NT2/D1 (cell line): ENCODE results near the gene MEF2B.

Experiments used
- DNase-seq: peaks from one replicate; pipeline ENCODE4 v3.0.0-alpha.2; 2011; ENCODE audit warnings: low read depth, low spot score
- H3K27me3 ChIP-seq: 2 replicates; pipeline ENCODE4 v1.6.0; 2011; ENCODE audit warnings: mild to moderate bottlenecking; ENCODE audit not compliant: insufficient read length, insufficient read depth
- H3K36me3 ChIP-seq: 2 replicates; pipeline ENCODE4 v1.6.1; 2011; ENCODE audit warnings: mild to moderate bottlenecking, low read length, mixed read lengths; ENCODE audit not compliant: insufficient read depth, insufficient read length
- H3K4me1 ChIP-seq: 2 replicates; pipeline ENCODE4 v1.5.1; 2011; ENCODE audit not compliant: insufficient read depth, insufficient read length
- H3K4me3 ChIP-seq: 2 replicates; pipeline ENCODE4 v1.5.1; 2011; ENCODE audit warnings: low read depth; ENCODE audit not compliant: insufficient read length
- H3K9ac ChIP-seq: 2 replicates; pipeline ENCODE4 v1.6.0; 2011; ENCODE audit warnings: low read depth; ENCODE audit not compliant: insufficient read length
- H3K9me3 ChIP-seq: 2 replicates; pipeline ENCODE4 v1.5.1; 2011; ENCODE audit warnings: mild to moderate bottlenecking, low read length; ENCODE audit not compliant: insufficient read depth
- SUZ12 ChIP-seq: IDR thresholded peaks from 2 replicates; pipeline ENCODE4 v1.6.1; 2011; ENCODE audit not compliant: insufficient read length, insufficient read depth; ENCODE audit errors: extremely low read depth
- YY1 ChIP-seq: IDR thresholded peaks from 2 replicates; pipeline ENCODE4 v1.6.1; 2011; ENCODE audit not compliant: insufficient read length, insufficient read depth
- ZNF274 ChIP-seq: IDR thresholded peaks from 2 replicates; pipeline ENCODE4 v1.6.1; 2011; ENCODE audit warnings: mild to moderate bottlenecking, low read depth, low read length

Gene MEF2B

GRCh38 chr19:19212916-19213315, 42.9 kb upstream of the MEF2B start:
- Histone ChIP-seq H3K27me3 (peaks cover 79% of the 10 kb centered on the region), H3K36me3 (no peaks in the 10 kb centered on the region), H3K4me3 (no peak overlapping the region), H3K4me1 (peaks cover 16% of the 10 kb centered on the region), H3K9me3 (no peaks in the 10 kb centered on the region), H3K9ac (no peak overlapping the region)
- no peak for TF ChIP-seq YY1
- TF ChIP-seq ZNF274: no peak
- no peak for TF ChIP-seq SUZ12
- no peak for DNase-seq

- no peak for TF ChIP-seq ZNF274
- no peak for TF ChIP-seq YY1
- no peak for TF ChIP-seq SUZ12
- no peaks in the 10 kb centered on the region for H3K9me3 ChIP-seq
- peak within 1 kb of the TSS; percentile 24 for H3K9ac ChIP-seq
- peaks cover 91% of the 10 kb centered on the region for H3K27me3 ChIP-seq
- peak within 1 kb of the TSS; percentile 16 for H3K4me3 ChIP-seq
- peaks cover 16% of the 10 kb centered on the region for H3K4me1 ChIP-seq
- H3K36me3 ChIP-seq: no peaks in the 10 kb centered on the region
- no peak for DNase-seq
These were observed 41.7 kb upstream of the MEF2B start, which contains the start of gene NCAN for GRCh38 chr19:19211499-19212420. Gene NCAN, plus strand, starts transcription at chr19:19211958. Its CDS starts 4,996 bp downstream, at chr19:19216954.

GRCh38 chr19:19209372-19209771, 39.3 kb upstream of the MEF2B start:
- no peak for TF ChIP-seq YY1
- no peak for TF ChIP-seq SUZ12
- no peak for TF ChIP-seq ZNF274
- no peak for DNase-seq
- no peak overlapping the region for H3K9ac ChIP-seq
- no peaks in the 10 kb centered on the region for H3K9me3 ChIP-seq
- H3K27me3 ChIP-seq: peaks cover 97% of the 10 kb centered on the region
- H3K4me1 ChIP-seq: peaks cover 21% of the 10 kb centered on the region
- H3K4me3 ChIP-seq: no peak overlapping the region
- no peaks in the 10 kb centered on the region for H3K36me3 ChIP-seq

- Histone ChIP-seq H3K9me3 (no peaks in the 10 kb centered on the region), H3K9ac (no peak overlapping the region), H3K36me3 (no peaks in the 10 kb centered on the region), H3K4me1 (peaks cover 21% of the 10 kb centered on the region), H3K4me3 (no peak overlapping the region), H3K27me3 (peaks cover 88% of the 10 kb centered on the region)
- DNase-seq: no peak
- TF ChIP-seq SUZ12: no peak
- no peak for TF ChIP-seq YY1
- TF ChIP-seq ZNF274: no peak
These were observed 37.8 kb upstream of the MEF2B start for GRCh38 chr19:19207637-19208572.

GRCh38 chr19:19206938-19207337, 36.9 kb upstream of the MEF2B start:
- Histone ChIP-seq H3K9ac (no peak overlapping the region), H3K27me3 (peaks cover 78% of the 10 kb centered on the region), H3K4me1 (peaks cover 19% of the 10 kb centered on the region), H3K4me3 (no peak overlapping the region), H3K9me3 (no peaks in the 10 kb centered on the region), H3K36me3 (peaks cover 8% of the 10 kb centered on the region)
- TF ChIP-seq SUZ12 (no peak), ZNF274 (no peak), YY1 (no peak)
- DNase-seq: no peak

GRCh38 chr19:19205416-19206410, 35.6 kb upstream of the MEF2B start:
- peaks cover 66% of the 10 kb centered on the region for H3K27me3 ChIP-seq
- H3K9ac ChIP-seq: no peak overlapping the region
- TF ChIP-seq SUZ12 (peak; percentile 6), ZNF274 (no peak)
- DNase-seq: no peak
- H3K4me1 ChIP-seq: peaks cover 14% of the 10 kb centered on the region
- H3K36me3 ChIP-seq: peaks cover 17% of the 10 kb centered on the region
- H3K4me3 ChIP-seq: no peak overlapping the region
- no peaks in the 10 kb centered on the region for H3K9me3 ChIP-seq
